Neural cell (in vitro differentiated cells): ENCODE measurements around the gene ROR1. TPM values are rescaled to one million over a fixed set of nuclear protein-coding genes. Genes with fewer than 3 reads are reported as not detected.
"Not testable (repeated sequence)": the region's sequence is repeated elsewhere in the genome, so short reads cannot be mapped to it uniquely, and the experiment has no call there.

Source experiments
- H2AFZ ChIP-seq: fragments of 200-600, 300-800 bp; sonication (generic), shearing (Covaris generic); 2 replicates; pipeline ENCODE4 v1.6.0; 2014; ENCODE audit warnings: low read depth, mild to moderate bottlenecking, antibody characterized with exemption, low read length, moderate library complexity
- H3F3A ChIP-seq: fragments of 200-600 bp; shearing (Covaris generic); 2 replicates; pipeline ENCODE4 v1.6.1; 2016; ENCODE audit warnings: mild to moderate bottlenecking, moderate library complexity, mixed read lengths, antibody characterized with exemption, low read length; ENCODE audit not compliant: insufficient read depth, poor library complexity, severe bottlenecking
- H3K27ac ChIP-seq: fragments of 200-600, 300-800 bp; sonication (generic), shearing (Covaris generic); 2 replicates; pipeline ENCODE4 v1.5.1; 2014; ENCODE audit warnings: mild to moderate bottlenecking, low read length, moderate library complexity
- H3K27me3 ChIP-seq: fragments of 300-800, 200-600 bp; sonication (generic), shearing (Covaris generic); 2 replicates; pipeline ENCODE4 v1.6.0; 2014; ENCODE audit warnings: mild to moderate bottlenecking, low read depth, low read length, moderate library complexity; ENCODE audit not compliant: insufficient read depth
- H3K36me3 ChIP-seq: fragments of 300-800, 200-600 bp; sonication (generic), shearing (Covaris generic); 2 replicates; pipeline ENCODE4 v1.5.1; 2014; ENCODE audit warnings: mild to moderate bottlenecking, antibody characterized with exemption, low read length, moderate library complexity; ENCODE audit not compliant: insufficient read depth
- H3K4me2 ChIP-seq: fragments of 300-800, 200-600 bp; sonication (generic), shearing (Covaris generic); 2 replicates; pipeline ENCODE4 v1.6.0; 2014; ENCODE audit warnings: mild to moderate bottlenecking, low read length
- H3K4me3 ChIP-seq: fragments of 300-800, 200-600 bp; sonication (generic), shearing (Covaris generic); 2 replicates; pipeline ENCODE4 v1.5.1; 2014; ENCODE audit warnings: mild to moderate bottlenecking, low read length, moderate library complexity
- H3K79me2 ChIP-seq: fragments of 200-600 bp; shearing (Covaris generic); replicated peaks from 2 replicates; pipeline ENCODE4 v1.6.0; 2014; ENCODE audit warnings: mild to moderate bottlenecking, low read length, moderate library complexity; ENCODE audit not compliant: insufficient read depth
- H3K9ac ChIP-seq: fragments of 300-800, 200-600 bp; sonication (generic), shearing (Covaris generic); 2 replicates; pipeline ENCODE4 v1.6.1; 2016; ENCODE audit warnings: mild to moderate bottlenecking, low read length, mixed read lengths
- H3K9me2 ChIP-seq: fragments of 200-600 bp; shearing (Covaris generic); 2 replicates; pipeline ENCODE4 v1.6.1; 2016; ENCODE audit warnings: mild to moderate bottlenecking, low read length, mixed read lengths; ENCODE audit not compliant: insufficient read depth
- H3K9me3 ChIP-seq: fragments of 200-600, 300-800 bp; sonication (generic), shearing (Covaris generic); 2 replicates; pipeline ENCODE4 v1.6.1; 2016; ENCODE audit warnings: mild to moderate bottlenecking, mixed run types, low read length, moderate library complexity, mixed read lengths
- H4K20me1 ChIP-seq: fragments of 200-600 bp; shearing (Covaris generic); 2 replicates; pipeline ENCODE4 v1.6.1; 2016; ENCODE audit warnings: mild to moderate bottlenecking, mixed run types; ENCODE audit not compliant: insufficient read depth
- EP300 ChIP-seq: fragments of 450-650 bp; conservative IDR thresholded peaks from 2 replicates; pipeline ENCODE4 v1.6.1; 2014; ENCODE audit warnings: antibody characterized with exemption, mild to moderate bottlenecking, moderate library complexity; ENCODE audit not compliant: poor library complexity, severe bottlenecking
- EZH2 ChIP-seq: fragments of 200-600, 300-800 bp; shearing (Covaris generic), sonication (generic); IDR thresholded peaks from 2 replicates; pipeline ENCODE4 v1.6.1; 2014; ENCODE audit warnings: antibody characterized with exemption, low read length, borderline replicate concordance, mild to moderate bottlenecking; ENCODE audit not compliant: insufficient read depth, poor library complexity, severe bottlenecking
- MXI1 ChIP-seq: fragments of 450-650 bp; conservative IDR thresholded peaks from 2 replicates; pipeline ENCODE4 v1.6.1; 2014; ENCODE audit warnings: antibody characterized with exemption, mild to moderate bottlenecking; ENCODE audit not compliant: poor library complexity, severe bottlenecking
- POLR2AphosphoS5 ChIP-seq: IDR thresholded peaks from 2 replicates; pipeline ENCODE4 v1.6.1; 2012
- RAD21 ChIP-seq: fragments of 450-650 bp; conservative IDR thresholded peaks from 2 replicates; pipeline ENCODE4 v1.6.1; 2014; ENCODE audit warnings: antibody characterized with exemption, mild to moderate bottlenecking, moderate library complexity
- SMC3 ChIP-seq: fragments of 450-650 bp; conservative IDR thresholded peaks from 2 replicates; pipeline ENCODE4 v1.6.1; 2014; ENCODE audit warnings: antibody characterized with exemption, mild to moderate bottlenecking, moderate library complexity; ENCODE audit not compliant: poor library complexity
- TAF1 ChIP-seq: IDR thresholded peaks from 2 replicates; pipeline ENCODE4 v1.6.1; 2012; ENCODE audit warnings: low read depth
- polyA plus RNA-seq: library from polyadenylated mRNA; depleted of rRNA; stranded (reverse); fragments of >200 nt; gene quantifications from 2 replicates; pipeline ENCODE4 v1.2.3, GENCODE V29; 2014
- TF ChIP-seq, protein P1 (sequence below): IDR thresholded peaks from 2 replicates; pipeline ENCODE4 v1.6.1; 2012; ENCODE audit warnings: borderline replicate concordance
- TF ChIP-seq, protein P2 (sequence below): fragments of 450-650 bp; IDR thresholded peaks from 2 replicates; pipeline ENCODE4 v1.5.1; 2014; ENCODE audit warnings: antibody characterized with exemption, mild to moderate bottlenecking, moderate library complexity; ENCODE audit not compliant: poor library complexity, severe bottlenecking

The ROR1 gene
- polyA plus RNA-seq, 1 donor from 2014 or later, result 0.27 TPM

DNA sequence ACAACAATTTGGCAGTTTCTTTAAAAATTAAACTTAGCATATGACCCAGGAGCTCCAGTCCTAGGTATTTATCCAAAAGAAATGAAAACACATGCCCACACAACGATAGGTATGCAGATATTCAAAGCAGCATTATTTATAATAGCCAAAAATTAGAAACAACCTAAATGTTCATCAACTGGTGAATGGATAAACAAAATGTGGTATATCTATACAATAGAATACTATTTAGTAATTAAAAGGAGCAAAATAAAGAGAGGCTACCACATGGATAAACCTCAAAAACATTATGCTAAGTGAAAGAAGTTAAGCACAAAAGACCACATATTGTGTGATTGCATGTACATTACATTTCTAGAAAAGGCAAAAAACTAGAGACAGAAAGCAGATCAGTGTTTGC lies 51.3 kb downstream of the ROR1 start:
- Histone ChIP-seq H3K9ac (no peak overlapping the region), H2AFZ (no peak overlapping the region), H3K9me2 (no peaks in the 10 kb centered on the region), H3K9me3 (no peaks in the 10 kb centered on the region), H3K79me2 (no peaks in the 10 kb centered on the region), H3K4me3 (no peak overlapping the region), H3K27me3 (no peaks in the 10 kb centered on the region), H3K36me3 (no peaks in the 10 kb centered on the region), H3K4me2 (no peak overlapping the region), H3F3A (no peaks in the 10 kb centered on the region), H4K20me1 (no peaks in the 10 kb centered on the region), H3K27ac (no peak overlapping the region)
- TF ChIP-seq MXI1 (no peak), SMC3 (no peak), RAD21 (no peak), POLR2AphosphoS5 (no peak), EZH2 (no peak), EP300 (no peak), TAF1 (no peak)
- TF ChIP-seq, protein P1, sequence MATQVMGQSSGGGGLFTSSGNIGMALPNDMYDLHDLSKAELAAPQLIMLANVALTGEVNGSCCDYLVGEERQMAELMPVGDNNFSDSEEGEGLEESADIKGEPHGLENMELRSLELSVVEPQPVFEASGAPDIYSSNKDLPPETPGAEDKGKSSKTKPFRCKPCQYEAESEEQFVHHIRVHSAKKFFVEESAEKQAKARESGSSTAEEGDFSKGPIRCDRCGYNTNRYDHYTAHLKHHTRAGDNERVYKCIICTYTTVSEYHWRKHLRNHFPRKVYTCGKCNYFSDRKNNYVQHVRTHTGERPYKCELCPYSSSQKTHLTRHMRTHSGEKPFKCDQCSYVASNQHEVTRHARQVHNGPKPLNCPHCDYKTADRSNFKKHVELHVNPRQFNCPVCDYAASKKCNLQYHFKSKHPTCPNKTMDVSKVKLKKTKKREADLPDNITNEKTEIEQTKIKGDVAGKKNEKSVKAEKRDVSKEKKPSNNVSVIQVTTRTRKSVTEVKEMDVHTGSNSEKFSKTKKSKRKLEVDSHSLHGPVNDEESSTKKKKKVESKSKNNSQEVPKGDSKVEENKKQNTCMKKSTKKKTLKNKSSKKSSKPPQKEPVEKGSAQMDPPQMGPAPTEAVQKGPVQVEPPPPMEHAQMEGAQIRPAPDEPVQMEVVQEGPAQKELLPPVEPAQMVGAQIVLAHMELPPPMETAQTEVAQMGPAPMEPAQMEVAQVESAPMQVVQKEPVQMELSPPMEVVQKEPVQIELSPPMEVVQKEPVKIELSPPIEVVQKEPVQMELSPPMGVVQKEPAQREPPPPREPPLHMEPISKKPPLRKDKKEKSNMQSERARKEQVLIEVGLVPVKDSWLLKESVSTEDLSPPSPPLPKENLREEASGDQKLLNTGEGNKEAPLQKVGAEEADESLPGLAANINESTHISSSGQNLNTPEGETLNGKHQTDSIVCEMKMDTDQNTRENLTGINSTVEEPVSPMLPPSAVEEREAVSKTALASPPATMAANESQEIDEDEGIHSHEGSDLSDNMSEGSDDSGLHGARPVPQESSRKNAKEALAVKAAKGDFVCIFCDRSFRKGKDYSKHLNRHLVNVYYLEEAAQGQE, result no peak
- TF ChIP-seq, protein P2, sequence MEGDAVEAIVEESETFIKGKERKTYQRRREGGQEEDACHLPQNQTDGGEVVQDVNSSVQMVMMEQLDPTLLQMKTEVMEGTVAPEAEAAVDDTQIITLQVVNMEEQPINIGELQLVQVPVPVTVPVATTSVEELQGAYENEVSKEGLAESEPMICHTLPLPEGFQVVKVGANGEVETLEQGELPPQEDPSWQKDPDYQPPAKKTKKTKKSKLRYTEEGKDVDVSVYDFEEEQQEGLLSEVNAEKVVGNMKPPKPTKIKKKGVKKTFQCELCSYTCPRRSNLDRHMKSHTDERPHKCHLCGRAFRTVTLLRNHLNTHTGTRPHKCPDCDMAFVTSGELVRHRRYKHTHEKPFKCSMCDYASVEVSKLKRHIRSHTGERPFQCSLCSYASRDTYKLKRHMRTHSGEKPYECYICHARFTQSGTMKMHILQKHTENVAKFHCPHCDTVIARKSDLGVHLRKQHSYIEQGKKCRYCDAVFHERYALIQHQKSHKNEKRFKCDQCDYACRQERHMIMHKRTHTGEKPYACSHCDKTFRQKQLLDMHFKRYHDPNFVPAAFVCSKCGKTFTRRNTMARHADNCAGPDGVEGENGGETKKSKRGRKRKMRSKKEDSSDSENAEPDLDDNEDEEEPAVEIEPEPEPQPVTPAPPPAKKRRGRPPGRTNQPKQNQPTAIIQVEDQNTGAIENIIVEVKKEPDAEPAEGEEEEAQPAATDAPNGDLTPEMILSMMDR, result no peak

DNA sequence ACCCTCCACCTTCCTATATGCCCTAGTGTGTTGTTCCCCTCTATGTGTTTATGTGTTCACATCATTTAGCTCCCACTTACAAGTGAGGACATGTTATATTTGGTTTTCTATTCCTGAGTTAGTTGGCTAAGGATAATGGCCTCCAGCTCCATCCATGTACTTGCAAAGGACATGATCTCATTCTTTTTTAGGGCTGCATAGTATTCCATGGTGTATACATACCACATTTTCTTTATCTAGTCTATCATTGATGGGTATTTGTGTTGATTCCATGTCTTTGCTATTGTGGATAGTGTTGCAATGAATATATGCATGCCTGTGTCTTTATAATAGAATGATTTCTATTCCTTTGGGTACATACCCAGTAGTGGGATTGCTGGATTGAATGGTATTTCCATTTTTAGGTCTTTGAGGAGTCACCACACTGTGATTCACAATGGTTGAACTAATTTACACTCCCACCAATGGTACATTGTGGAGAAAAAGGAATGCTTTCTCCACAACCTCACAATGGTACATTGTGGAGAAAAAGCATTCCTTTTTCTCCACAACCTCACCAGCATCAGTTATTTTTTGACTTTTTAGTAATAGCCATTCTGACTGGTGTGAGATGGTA lies 52.5 kb downstream of the ROR1 start:
- not testable (repeated sequence) for H3K4me3 ChIP-seq, H3K27me3 ChIP-seq, H3K9ac ChIP-seq, H3K79me2 ChIP-seq, H4K20me1 ChIP-seq, H3K4me2 ChIP-seq, H3K36me3 ChIP-seq, H3K9me2 ChIP-seq, H3K9me3 ChIP-seq, H2AFZ ChIP-seq, H3F3A ChIP-seq, H3K27ac ChIP-seq
